SK-N-SH treated with all-trans-retinoic acid at 6 μM for 48 hours (cell line): ENCODE results near the gene PTPRJ.

ENCODE experiments used
- ATAC-seq: fragments of 200-7000 bp; cut with Tn5 transposase; 3 replicates; pipeline ENCODE4 v1.9.1; 2020; ENCODE audit warnings: mild to moderate bottlenecking, moderate library complexity
- ARNTL ChIP-seq: fragments of 450-650 bp; formaldehyde crosslinking; IDR thresholded peaks from 2 replicates; pipeline ENCODE4 v1.5.0; 2020; ENCODE audit warnings: low read depth, mild to moderate bottlenecking, moderate library complexity, borderline replicate concordance
- BACH2 ChIP-seq: fragments of 250-450 bp; sonication (Bioruptor Pico); IDR thresholded peaks from 2 replicates; pipeline ENCODE4 v1.9.0; 2021; ENCODE audit warnings: mild to moderate bottlenecking, borderline replicate concordance
- CSDC2 ChIP-seq: fragments of 250-450 bp; sonication (Bioruptor Pico); IDR thresholded peaks from 2 replicates; pipeline ENCODE4 v1.5.0; 2020; ENCODE audit warnings: mild to moderate bottlenecking, moderate library complexity
- ESRRG ChIP-seq: fragments of 250-450 bp; sonication (Bioruptor Pico); IDR thresholded peaks from 2 replicates; pipeline ENCODE4 v1.6.1; 2021; ENCODE audit warnings: mild to moderate bottlenecking
- GLIS3 ChIP-seq: fragments of 250-450 bp; sonication (Bioruptor Pico); IDR thresholded peaks from 2 replicates; pipeline ENCODE4 v1.5.0; 2020; ENCODE audit warnings: mild to moderate bottlenecking, moderate library complexity
- ISL1 ChIP-seq: fragments of 250-450 bp; sonication (Bioruptor Pico); IDR thresholded peaks from 2 replicates; pipeline ENCODE4 v2.1.2; 2022; ENCODE audit warnings: mild to moderate bottlenecking, moderate library complexity
- OSR1 ChIP-seq: fragments of 250-450 bp; sonication (Bioruptor Pico); IDR thresholded peaks from 2 replicates; pipeline ENCODE4 v1.8.0; 2022; ENCODE audit warnings: moderate library complexity, mild to moderate bottlenecking, inconsistent platforms
- RARB ChIP-seq: fragments of 250-450 bp; sonication (Bioruptor Pico); IDR thresholded peaks from 2 replicates; pipeline ENCODE4 v1.8.0; 2021; ENCODE audit warnings: mild to moderate bottlenecking, moderate library complexity
- SNAI2 ChIP-seq: fragments of 250-450 bp; sonication (Bioruptor Pico); IDR thresholded peaks from 2 replicates; pipeline ENCODE4 v1.5.0; 2020; ENCODE audit warnings: mild to moderate bottlenecking, moderate library complexity
- TCF4 ChIP-seq: fragments of 250-450 bp; sonication (Bioruptor Pico); IDR thresholded peaks from 2 replicates; pipeline ENCODE4 v1.8.0; 2021; ENCODE audit warnings: mild to moderate bottlenecking, moderate library complexity, borderline replicate concordance
- TOX ChIP-seq: fragments of 250-450 bp; sonication (Bioruptor Pico); IDR thresholded peaks from 2 replicates; pipeline ENCODE4 v1.8.0; 2021; ENCODE audit warnings: mild to moderate bottlenecking, moderate library complexity, borderline replicate concordance
- TSHZ2 ChIP-seq: fragments of 250-450 bp; sonication (Bioruptor Pico); IDR thresholded peaks from 2 replicates; pipeline ENCODE4 v1.5.0; 2020; ENCODE audit warnings: mild to moderate bottlenecking, moderate library complexity
- ZC3H10 ChIP-seq: fragments of 250-450 bp; sonication (Bioruptor Pico); IDR thresholded peaks from 2 replicates; pipeline ENCODE4 v1.5.1; 2021; ENCODE audit warnings: mild to moderate bottlenecking, moderate library complexity
- ZFP30 ChIP-seq: fragments of 450-650 bp; formaldehyde crosslinking; IDR thresholded peaks from 2 replicates; pipeline ENCODE4 v1.5.0; 2022; ENCODE audit warnings: mild to moderate bottlenecking, moderate library complexity
- ZNF565 ChIP-seq: fragments of 450-650 bp; formaldehyde crosslinking; conservative IDR thresholded peaks from 2 replicates; pipeline ENCODE4 v1.5.0; 2020; ENCODE audit warnings: low read depth, mild to moderate bottlenecking, moderate library complexity
- ZNF70 ChIP-seq: fragments of 450-650 bp; formaldehyde crosslinking; IDR thresholded peaks from 2 replicates; pipeline ENCODE4 v1.5.0; 2020; ENCODE audit warnings: mild to moderate bottlenecking, moderate library complexity
- ZNF8 ChIP-seq: fragments of 450-650 bp; formaldehyde crosslinking; IDR thresholded peaks from 2 replicates; pipeline ENCODE4 v1.5.0; 2020; ENCODE audit warnings: mild to moderate bottlenecking, moderate library complexity
- TF ChIP-seq, protein P1 (sequence below): fragments of 250-450 bp; sonication (Bioruptor Pico); IDR thresholded peaks from 2 replicates; pipeline ENCODE4 v1.5.1; 2021; ENCODE audit warnings: mild to moderate bottlenecking, moderate library complexity
- TF ChIP-seq, protein P2 (sequence below): fragments of 250-450 bp; sonication (Bioruptor Pico); IDR thresholded peaks from 2 replicates; pipeline ENCODE4 v1.8.0; 2020; ENCODE audit warnings: mild to moderate bottlenecking, moderate library complexity, borderline replicate concordance
- TF ChIP-seq, protein P3 (sequence below): fragments of 250-450 bp; sonication (Bioruptor Pico); IDR thresholded peaks from 2 replicates; pipeline ENCODE4 v1.8.0; 2021; ENCODE audit warnings: low read depth, mild to moderate bottlenecking, moderate library complexity, borderline replicate concordance

The PTPRJ gene

GRCh38 chr11:48028914-48029680 is 48.7 kb downstream of the PTPRJ start:
- ATAC-seq = peak; percentile 56
- TF ChIP-seq CSDC2 (CRISPR knock-in tag) (no peak), TSHZ2 (CRISPR knock-in tag) (no peak), OSR1 (no peak), BACH2 (no peak), ZC3H10 (CRISPR knock-in tag) (no peak), TCF4 (CRISPR knock-in tag) (no peak), TOX (CRISPR knock-in tag) (no peak)
- TF ChIP-seq, protein P1, sequence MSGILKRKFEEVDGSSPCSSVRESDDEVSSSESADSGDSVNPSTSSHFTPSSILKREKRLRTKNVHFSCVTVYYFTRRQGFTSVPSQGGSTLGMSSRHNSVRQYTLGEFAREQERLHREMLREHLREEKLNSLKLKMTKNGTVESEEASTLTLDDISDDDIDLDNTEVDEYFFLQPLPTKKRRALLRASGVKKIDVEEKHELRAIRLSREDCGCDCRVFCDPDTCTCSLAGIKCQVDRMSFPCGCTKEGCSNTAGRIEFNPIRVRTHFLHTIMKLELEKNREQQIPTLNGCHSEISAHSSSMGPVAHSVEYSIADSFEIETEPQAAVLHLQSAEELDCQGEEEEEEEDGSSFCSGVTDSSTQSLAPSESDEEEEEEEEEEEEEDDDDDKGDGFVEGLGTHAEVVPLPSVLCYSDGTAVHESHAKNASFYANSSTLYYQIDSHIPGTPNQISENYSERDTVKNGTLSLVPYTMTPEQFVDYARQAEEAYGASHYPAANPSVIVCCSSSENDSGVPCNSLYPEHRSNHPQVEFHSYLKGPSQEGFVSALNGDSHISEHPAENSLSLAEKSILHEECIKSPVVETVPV = no peak
- TF ChIP-seq, protein P2, sequence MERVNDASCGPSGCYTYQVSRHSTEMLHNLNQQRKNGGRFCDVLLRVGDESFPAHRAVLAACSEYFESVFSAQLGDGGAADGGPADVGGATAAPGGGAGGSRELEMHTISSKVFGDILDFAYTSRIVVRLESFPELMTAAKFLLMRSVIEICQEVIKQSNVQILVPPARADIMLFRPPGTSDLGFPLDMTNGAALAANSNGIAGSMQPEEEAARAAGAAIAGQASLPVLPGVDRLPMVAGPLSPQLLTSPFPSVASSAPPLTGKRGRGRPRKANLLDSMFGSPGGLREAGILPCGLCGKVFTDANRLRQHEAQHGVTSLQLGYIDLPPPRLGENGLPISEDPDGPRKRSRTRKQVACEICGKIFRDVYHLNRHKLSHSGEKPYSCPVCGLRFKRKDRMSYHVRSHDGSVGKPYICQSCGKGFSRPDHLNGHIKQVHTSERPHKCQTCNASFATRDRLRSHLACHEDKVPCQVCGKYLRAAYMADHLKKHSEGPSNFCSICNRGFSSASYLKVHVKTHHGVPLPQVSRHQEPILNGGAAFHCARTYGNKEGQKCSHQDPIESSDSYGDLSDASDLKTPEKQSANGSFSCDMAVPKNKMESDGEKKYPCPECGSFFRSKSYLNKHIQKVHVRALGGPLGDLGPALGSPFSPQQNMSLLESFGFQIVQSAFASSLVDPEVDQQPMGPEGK = no peak

- ATAC-seq = no peak; the same call in 2 of the 3 replicates
- no peak for TF ChIP-seq GLIS3 (CRISPR knock-in tag)
- TF ChIP-seq BACH2 = no peak
- no peak for TF ChIP-seq ZNF70
- TF ChIP-seq TCF4 (CRISPR knock-in tag) = peak; percentile 68
- no peak for TF ChIP-seq ARNTL (CRISPR knock-in tag)
- no peak for TF ChIP-seq CSDC2 (CRISPR knock-in tag)
- no peak for TF ChIP-seq ZFP30 (CRISPR knock-in tag)
These were observed 49.4 kb downstream of the PTPRJ start for GRCh38 chr11:48029681-48030290.

GRCh38 chr11:48031602-48032001 is 51.2 kb downstream of the PTPRJ start:
- ATAC-seq = no peak
- TF ChIP-seq OSR1 (no peak), BACH2 (no peak), SNAI2 (CRISPR knock-in tag) (no peak), TCF4 (CRISPR knock-in tag) (no peak), ISL1 (CRISPR knock-in tag) (no peak), ZNF8 (CRISPR knock-in tag) (no peak), TSHZ2 (CRISPR knock-in tag) (no peak), TOX (CRISPR knock-in tag) (no peak), ESRRG (CRISPR knock-in tag) (no peak), ARNTL (CRISPR knock-in tag) (no peak), ZC3H10 (CRISPR knock-in tag) (no peak), ZNF565 (CRISPR knock-in tag) (no peak), RARB (no peak)
- TF ChIP-seq, protein P3, sequence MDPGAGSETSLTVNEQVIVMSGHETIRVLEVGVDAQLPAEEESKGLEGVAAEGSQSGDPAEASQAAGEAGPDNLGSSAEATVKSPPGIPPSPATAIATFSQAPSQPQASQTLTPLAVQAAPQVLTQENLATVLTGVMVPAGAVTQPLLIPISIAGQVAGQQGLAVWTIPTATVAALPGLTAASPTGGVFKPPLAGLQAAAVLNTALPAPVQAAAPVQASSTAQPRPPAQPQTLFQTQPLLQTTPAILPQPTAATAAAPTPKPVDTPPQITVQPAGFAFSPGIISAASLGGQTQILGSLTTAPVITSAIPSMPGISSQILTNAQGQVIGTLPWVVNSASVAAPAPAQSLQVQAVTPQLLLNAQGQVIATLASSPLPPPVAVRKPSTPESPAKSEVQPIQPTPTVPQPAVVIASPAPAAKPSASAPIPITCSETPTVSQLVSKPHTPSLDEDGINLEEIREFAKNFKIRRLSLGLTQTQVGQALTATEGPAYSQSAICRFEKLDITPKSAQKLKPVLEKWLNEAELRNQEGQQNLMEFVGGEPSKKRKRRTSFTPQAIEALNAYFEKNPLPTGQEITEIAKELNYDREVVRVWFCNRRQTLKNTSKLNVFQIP (CRISPR knock-in tag) = no peak
- TF ChIP-seq, protein P2 = no peak
- TF ChIP-seq, protein P1 = no peak
